Jurkat, Clone E6-1 (cell line): ENCODE data around the gene ST8SIA3.
"Not testable (repeated sequence)": the region's sequence is repeated elsewhere in the genome, so short reads cannot be mapped to it uniquely, and the experiment has no call there.

Source experiments
- DNase-seq: peaks from one replicate; pipeline ENCODE4 v3.0.0-alpha.2; 2011; ENCODE audit warnings: low read depth, low spot score
- H3K4me3 ChIP-seq: 2 replicates; pipeline ENCODE4 v1.5.1; 2011; ENCODE audit warnings: mild to moderate bottlenecking, low read length, control low read depth, moderate library complexity

The ST8SIA3 gene

GRCh38 chr18:57353940-57354461 is 1.6 kb downstream of the ST8SIA3 start:
- H3K4me3 ChIP-seq, result no peak overlapping the region
- no peak for DNase-seq

DNA sequence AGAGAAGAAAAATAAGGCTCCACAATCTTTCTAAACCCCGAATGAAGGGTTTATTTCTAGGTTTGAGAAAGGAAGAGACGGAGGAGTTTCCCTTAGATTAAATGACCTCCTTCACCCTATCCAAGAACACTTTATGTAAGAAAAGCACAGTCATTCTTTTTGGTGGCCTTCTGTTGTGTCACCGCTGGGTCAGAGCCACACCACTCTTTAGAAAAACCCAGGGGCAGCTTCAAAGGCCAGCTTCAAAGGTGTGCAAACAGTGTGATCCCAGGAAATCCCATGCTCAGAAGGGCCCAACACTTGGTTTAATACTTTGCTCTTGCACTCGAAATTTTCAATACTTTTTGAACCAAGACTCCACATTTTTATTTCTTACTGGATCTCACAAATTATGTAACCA is 7.1 kb downstream of the ST8SIA3 start:
- DNase-seq, result no peak
- no peak overlapping the region for H3K4me3 ChIP-seq

DNA sequence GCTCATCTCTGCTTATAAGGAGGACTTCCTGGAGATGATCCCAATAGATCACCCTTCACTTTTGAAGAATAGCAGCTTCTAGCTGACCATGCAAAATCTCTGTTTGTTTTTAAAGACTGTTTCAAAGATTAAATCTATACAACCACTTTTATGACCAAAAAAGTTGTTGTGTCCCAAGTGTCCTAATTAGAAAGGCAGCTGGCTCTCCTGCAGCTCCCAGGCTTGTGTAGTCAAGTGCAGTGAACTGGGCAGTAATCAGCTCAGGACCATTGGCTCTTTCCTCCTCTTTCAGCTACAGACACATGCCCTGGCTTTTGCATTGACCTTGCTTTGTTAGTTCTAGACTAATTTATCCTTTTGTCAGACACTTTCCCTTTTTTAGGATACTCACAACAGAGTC is 10.4 kb downstream of the ST8SIA3 start:
- no peak overlapping the region for H3K4me3 ChIP-seq
- DNase-seq, result no peak

DNA sequence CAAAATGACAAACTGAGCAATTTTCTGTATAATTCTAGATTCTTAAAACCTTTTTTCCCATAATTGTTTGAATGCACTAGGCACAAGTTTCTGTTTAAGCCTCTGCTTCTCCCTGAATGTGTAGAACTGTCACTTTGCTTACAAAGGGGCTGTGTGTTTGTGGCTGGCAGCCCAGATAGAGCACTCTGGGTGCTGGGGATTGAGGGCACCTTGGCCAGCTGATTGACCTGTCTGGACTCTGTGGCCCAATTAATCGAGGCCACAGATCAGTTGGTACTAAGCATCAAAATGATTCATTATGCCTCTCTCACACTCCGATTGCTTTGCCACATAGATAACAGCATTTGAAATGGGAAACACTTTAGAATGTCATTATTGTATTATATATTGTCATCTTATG is 12.1 kb downstream of the ST8SIA3 start:
- no peak overlapping the region for H3K4me3 ChIP-seq
- DNase-seq, result no peak

DNA sequence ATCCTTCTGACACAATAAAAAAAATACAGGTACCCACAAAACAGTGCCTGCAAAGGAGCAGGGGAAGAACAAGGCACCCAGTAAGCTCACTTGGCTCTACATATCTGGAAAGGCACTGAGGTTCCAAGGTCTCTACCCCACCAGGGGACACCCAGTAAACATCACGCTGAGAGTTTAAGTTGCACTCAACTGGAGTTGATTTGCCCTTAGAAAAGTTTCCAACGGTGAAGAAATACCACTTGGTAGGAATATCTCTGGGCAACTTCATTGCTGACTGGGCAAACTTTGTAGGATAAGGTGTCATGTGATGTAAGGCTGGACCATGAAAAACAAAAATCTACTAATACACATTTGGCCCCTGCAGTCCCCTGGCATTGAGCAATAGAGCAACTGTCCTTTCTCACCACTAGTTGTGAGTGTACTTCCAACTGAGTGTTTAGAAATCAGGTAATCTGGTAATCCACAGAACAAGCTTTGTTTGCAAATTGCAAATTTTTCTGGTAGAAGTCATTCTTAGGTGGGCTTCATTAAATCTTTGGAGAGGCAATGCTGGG is 14.2 kb downstream of the ST8SIA3 start:
- no peak overlapping the region for H3K4me3 ChIP-seq
- DNase-seq, result no peak

- no peak for DNase-seq
Observed at GRCh38 chr18:57372444-57372843, 20.1 kb downstream of the ST8SIA3 start.

DNA sequence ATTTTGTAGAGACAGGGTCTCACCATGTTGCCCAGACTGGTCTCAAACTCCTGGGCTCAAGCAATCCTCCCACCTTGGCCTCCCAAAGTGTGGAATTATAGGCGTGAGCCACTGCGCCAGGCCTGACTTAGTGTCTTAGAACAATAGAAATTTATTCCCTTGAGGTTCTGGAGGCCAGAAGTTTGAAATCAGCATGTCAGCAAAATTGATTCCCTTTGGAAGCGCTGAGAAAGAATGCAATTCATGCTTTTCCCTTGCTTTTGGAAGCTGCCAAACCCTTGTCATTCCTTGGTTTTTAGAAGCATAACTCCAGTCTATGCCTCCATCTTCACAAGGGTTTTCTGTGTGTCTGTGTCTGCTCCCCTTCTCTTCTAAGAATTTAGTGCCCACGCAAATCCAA is 20.7 kb downstream of the ST8SIA3 start:
- no peak overlapping the region for H3K4me3 ChIP-seq
- no peak for DNase-seq

More at GRCh38 chr18:57372444-57372843, 20.1 kb downstream of the ST8SIA3 start:
- no peak overlapping the region for H3K4me3 ChIP-seq

- DNase-seq, result no peak
Observed at GRCh38 chr18:57376503-57376902, 24.1 kb downstream of the ST8SIA3 start.

DNA sequence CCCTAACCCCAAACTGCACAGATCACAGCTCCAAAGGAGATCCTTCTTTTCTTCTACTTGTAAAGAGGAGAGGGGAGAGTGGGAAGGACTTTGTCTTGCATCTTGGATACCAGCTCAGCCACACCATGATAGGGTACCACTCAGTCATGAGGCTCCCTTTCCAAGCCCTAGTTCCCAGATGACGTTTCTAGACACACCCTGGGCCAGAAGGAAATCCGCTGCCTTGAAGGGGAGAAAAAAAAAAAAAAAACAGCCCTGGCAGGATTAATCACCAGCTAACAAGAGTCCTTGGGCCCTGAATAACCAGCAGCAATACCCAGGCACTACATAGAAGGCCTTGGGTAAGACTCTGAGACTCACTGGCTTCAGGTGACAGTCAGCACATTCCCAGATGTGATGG is 36.9 kb downstream of the ST8SIA3 start:
- no peak for DNase-seq
- no peak overlapping the region for H3K4me3 ChIP-seq

More at GRCh38 chr18:57376503-57376902, 24.1 kb downstream of the ST8SIA3 start:
- no peak overlapping the region for H3K4me3 ChIP-seq

DNA sequence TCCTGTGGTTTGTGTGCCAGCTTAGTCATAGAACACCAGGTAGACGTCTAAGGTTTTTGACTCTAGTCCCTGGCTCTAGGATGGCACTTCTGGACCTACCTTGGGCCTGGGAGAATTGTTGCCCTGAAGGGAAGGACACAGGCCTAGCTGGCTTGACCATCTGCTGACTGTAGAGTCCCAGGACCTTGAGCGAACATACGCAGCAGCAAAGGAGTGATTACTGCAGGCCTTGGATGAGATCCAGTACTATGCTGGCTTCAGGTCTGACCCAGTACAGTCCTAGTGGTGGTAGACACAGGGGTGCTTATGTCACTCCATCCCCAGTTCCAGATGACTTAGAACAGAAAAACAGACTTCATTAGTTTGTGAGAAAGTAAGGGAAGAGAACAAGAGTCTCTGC is 37.7 kb downstream of the ST8SIA3 start:
- no peak overlapping the region for H3K4me3 ChIP-seq
- no peak for DNase-seq

DNA sequence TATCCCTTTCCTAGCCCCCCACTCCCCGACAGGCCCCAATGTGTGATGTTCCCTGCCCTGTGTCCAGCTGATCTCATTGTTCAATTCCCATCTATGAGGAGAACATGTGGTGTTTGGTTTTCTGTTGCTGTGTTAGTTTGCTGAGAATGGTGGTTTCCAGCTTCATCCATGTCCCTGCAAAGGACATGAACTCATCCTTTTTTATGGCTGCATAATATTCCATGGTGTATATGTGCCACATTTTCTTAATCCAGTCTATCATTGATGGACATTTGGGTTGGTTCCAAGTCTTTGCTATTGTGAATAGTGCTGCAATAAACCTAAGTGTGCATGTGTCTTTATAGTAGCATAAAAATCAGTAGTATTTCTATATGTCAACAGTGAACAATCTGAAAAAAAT is 42.4 kb downstream of the ST8SIA3 start:
- not testable (repeated sequence) for DNase-seq, H3K4me3 ChIP-seq

- not testable (repeated sequence) for DNase-seq, H3K4me3 ChIP-seq
Observed at GRCh38 chr18:57396831-57397230, 44.5 kb downstream of the ST8SIA3 start.

DNA sequence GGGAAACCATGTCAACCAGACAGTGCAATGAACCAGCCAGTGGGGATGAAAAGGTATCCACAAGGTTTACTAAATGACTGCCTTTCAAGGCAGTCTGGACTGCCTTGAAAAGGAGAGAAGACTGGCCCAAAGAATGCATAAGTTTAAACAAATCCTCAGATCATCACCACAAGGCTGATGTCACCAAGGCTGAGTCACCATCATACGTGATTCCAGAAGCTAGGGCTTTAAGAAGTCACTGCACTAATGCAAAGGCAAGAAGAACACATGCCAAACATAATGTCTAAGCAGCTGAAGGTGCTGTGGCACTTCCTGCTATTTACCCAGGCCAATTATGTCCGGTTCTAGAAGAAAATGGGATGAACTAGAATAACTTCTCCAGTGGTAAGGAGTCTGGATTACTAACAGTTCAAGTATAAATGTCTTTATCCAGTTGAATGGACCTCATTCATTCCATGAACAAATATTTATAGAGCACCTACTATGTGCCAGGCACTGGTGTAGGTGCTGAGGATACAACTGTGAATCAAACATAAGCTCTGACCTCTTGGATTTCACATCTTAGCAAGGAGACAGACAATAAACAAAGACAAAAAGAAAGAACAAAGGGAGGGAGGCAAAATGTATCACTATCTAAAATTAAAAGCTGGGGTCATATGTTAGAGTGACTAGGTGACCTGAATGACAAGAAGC is 45.2 kb downstream of the ST8SIA3 start:
- H3K4me3 ChIP-seq, result no peak overlapping the region
- DNase-seq, result no peak

- H3K4me3 ChIP-seq, result no peak overlapping the region
- no peak for DNase-seq
Observed at GRCh38 chr18:57404345-57404744, 52.0 kb downstream of the ST8SIA3 start.

DNA sequence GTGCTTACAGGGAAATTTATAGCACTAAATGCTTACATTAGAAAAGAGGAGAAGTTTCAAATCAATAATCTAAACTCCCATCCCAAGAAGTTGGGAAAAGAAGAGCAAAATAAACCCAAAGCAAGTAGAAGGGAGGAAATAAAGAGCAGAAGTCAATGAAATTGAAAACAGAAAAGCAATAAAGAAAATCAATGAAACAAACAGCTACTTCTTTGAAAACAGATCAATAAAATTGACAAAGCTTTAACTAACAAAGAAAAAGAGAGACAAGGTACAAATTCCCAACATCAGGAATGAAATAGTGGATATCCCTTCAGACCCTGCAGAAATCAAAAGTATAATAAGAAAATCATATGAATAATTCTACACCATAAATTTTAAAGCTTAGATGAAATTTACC is 57.3 kb downstream of the ST8SIA3 start:
- no peak for DNase-seq
- no peak overlapping the region for H3K4me3 ChIP-seq

GRCh38 chr18:57410749-57411148 is 58.4 kb downstream of the ST8SIA3 start:
- no peak for DNase-seq
- H3K4me3 ChIP-seq, result no peak overlapping the region

GRCh38 chr18:57416542-57416941 is 64.2 kb downstream of the ST8SIA3 start:
- H3K4me3 ChIP-seq, result no peak overlapping the region
- no peak for DNase-seq
